HCT116 (cell line): ENCODE results near the gene CCDC3. TPM values are rescaled to one million over a fixed set of nuclear protein-coding genes. Genes with fewer than 3 reads are reported as not detected.

Experiments used
- ATAC-seq: fragments of 200-7000 bp; cut with Tn5 transposase; 2 replicates; pipeline ENCODE4 v1.9.1; 2020; ENCODE audit warnings: mild to moderate bottlenecking, moderate library complexity
- BruUV-seq: library from RNA; stranded (reverse); fragments of 400-500 nt; replicated peaks from 2 replicates; lab custom pipeline; 2021; lab: Mats Ljungman, UMichigan
- CTCF ChIA-PET: fragments of 300-600 bp; sonication (Branson Sonifier 250); formaldehyde crosslinking; loops from one replicate; lab custom pipeline; 2021; ENCODE audit warnings: antibody characterized with exemption; lab: Charles Lee
- POLR2A ChIA-PET: fragments of 300-600, 350-600 bp; sonication (Branson Sonifier 250); formaldehyde crosslinking; loops from one replicate; lab custom pipeline; 2021; ENCODE audit warnings: antibody characterized with exemption; lab: Charles Lee
- RAD21 ChIA-PET, 2 experiments: fragments of 300-600 bp; sonication (Branson Sonifier 250); formaldehyde crosslinking; loops; one replicate each; lab custom pipeline; 2023; ENCODE audit warnings: low total read pairs in 2 of 2; ENCODE audit not compliant: uncharacterized antibody in 2 of 2, unreplicated experiment in 2 of 2, low non-redundant PET in 1 of 2; lab: Charles Lee
- DNase-seq: peaks from one replicate; pipeline ENCODE4 v3.0.0-alpha.2; 2010; ENCODE audit warnings: low read depth, low spot score
- H2AFZ ChIP-seq: fragments of 200-600 bp; shearing (Covaris generic), sonication (generic); 2 replicates; pipeline ENCODE4 v1.6.1; 2017; ENCODE audit warnings: low read depth, mixed run types, mixed read lengths, antibody characterized with exemption, low read length; ENCODE audit not compliant: poor library complexity, severe bottlenecking
- H3K27ac ChIP-seq: 2 replicates; pipeline ENCODE4 v1.5.1; 2012; ENCODE audit warnings: low read depth, low read length
- H3K27me3 ChIP-seq: fragments of 200-600 bp; sonication (generic); 2 replicates; pipeline ENCODE4 v1.6.1; 2016; ENCODE audit warnings: mixed run types, low read length, mixed read lengths; ENCODE audit not compliant: insufficient read depth
- H3K36me3 ChIP-seq, 2 experiments: fragments of 200-500 bp in 1 of 2; fragments of 200-600 bp in 1 of 2; sonication (Bioruptor generic) in 1 of 2; sonication (generic) in 1 of 2; 2 replicates each; pipeline versions ENCODE4 v1.5.1 to v1.6.1; 2014 to 2016; ENCODE audit warnings: low read length in 2 of 2, inconsistent platforms in 1 of 2, mixed read lengths in 1 of 2, mixed run types in 1 of 2; ENCODE audit not compliant: insufficient read depth in 2 of 2, control insufficient read depth in 1 of 2
- H3K4me1 ChIP-seq, 2 experiments: fragments of 200-600 bp in 1 of 2; sonication (generic) in 1 of 2; 2 replicates each; pipeline versions ENCODE4 v1.5.1 to v1.6.1; 2012 to 2017; ENCODE audit warnings: low read length in 2 of 2, inconsistent platforms in 1 of 2, mild to moderate bottlenecking in 1 of 2, mixed read lengths in 1 of 2, mixed run types in 1 of 2, moderate library complexity in 1 of 2; ENCODE audit not compliant: insufficient read depth in 2 of 2, control insufficient read depth in 1 of 2
- H3K4me2 ChIP-seq: fragments of 200-600 bp; sonication (generic); 2 replicates; pipeline ENCODE4 v1.6.1; 2017; ENCODE audit warnings: mixed run types, low read length, mixed read lengths
- H3K4me3 ChIP-seq, 2 experiments: fragments of 200-600 bp in 1 of 2; sonication (generic) in 1 of 2; replicated peaks in 1 of 2; 2 replicates each; pipeline ENCODE4 v1.5.1; 2011 to 2016; ENCODE audit warnings: low read length in 2 of 2, control low read depth in 1 of 2, low read depth in 1 of 2, mild to moderate bottlenecking in 1 of 2, mixed read lengths in 1 of 2, mixed run types in 1 of 2
- H3K79me2 ChIP-seq: fragments of 200-600 bp; sonication (generic); 2 replicates; pipeline ENCODE4 v1.6.1; 2017; ENCODE audit warnings: mild to moderate bottlenecking, mixed run types, low read length, moderate library complexity, mixed read lengths; ENCODE audit not compliant: insufficient read depth
- H3K9ac ChIP-seq: fragments of 200-600 bp; sonication (generic); 2 replicates; pipeline ENCODE4 v1.6.1; 2016; ENCODE audit warnings: low read length, mixed read lengths
- H3K9me2 ChIP-seq: fragments of 200-600 bp; sonication (generic), shearing (Covaris generic); 2 replicates; pipeline ENCODE4 v1.6.1; 2017; ENCODE audit warnings: mixed run types, mild to moderate bottlenecking, moderate library complexity; ENCODE audit not compliant: insufficient read depth
- H3K9me3 ChIP-seq, 2 experiments: fragments of 200-500 bp in 1 of 2; fragments of 200-600 bp in 1 of 2; sonication (Bioruptor generic) in 1 of 2; sonication (generic) in 1 of 2; 2 replicates each; pipeline ENCODE4 v1.6.1; 2014 to 2017; ENCODE audit warnings: low read length in 2 of 2, mixed read lengths in 2 of 2, inconsistent platforms in 1 of 2, low read depth in 1 of 2, mild to moderate bottlenecking in 1 of 2, mixed run types in 1 of 2, moderate library complexity in 1 of 2; ENCODE audit not compliant: control insufficient read depth in 1 of 2, insufficient read depth in 1 of 2
- H4K20me1 ChIP-seq: fragments of 200-600 bp; sonication (generic), shearing (Covaris generic); 2 replicates; pipeline ENCODE4 v1.6.1; 2017; ENCODE audit warnings: mixed run types, mild to moderate bottlenecking, moderate library complexity; ENCODE audit not compliant: insufficient read depth
- CBX3 ChIP-seq: IDR thresholded peaks from 2 replicates; pipeline ENCODE4 v1.6.1; 2012; ENCODE audit warnings: low read depth
- EGR1 ChIP-seq: IDR thresholded peaks from 2 replicates; pipeline ENCODE4 v1.6.1; 2012; ENCODE audit warnings: low read depth
- ELF1 ChIP-seq: IDR thresholded peaks from 2 replicates; pipeline ENCODE4 v1.6.1; 2012; ENCODE audit warnings: low read depth, borderline replicate concordance
- EZH2 ChIP-seq: fragments of 200-600 bp; sonication (generic); IDR thresholded peaks from 2 replicates; pipeline ENCODE4 v1.6.1; 2017; ENCODE audit warnings: antibody characterized with exemption, mixed run types
- EZH2phosphoT487 ChIP-seq: fragments of 200-600 bp; IDR thresholded peaks from 2 replicates; pipeline ENCODE4 v1.6.1; 2018; ENCODE audit warnings: antibody characterized with exemption, borderline replicate concordance
- FOSL1 ChIP-seq: IDR thresholded peaks from 2 replicates; pipeline ENCODE4 v1.6.1; 2012; ENCODE audit warnings: low read depth
- POLR2AphosphoS5 ChIP-seq: IDR thresholded peaks from 2 replicates; pipeline ENCODE4 v1.6.1; 2011; ENCODE audit warnings: mild to moderate bottlenecking, low read depth, low read length, moderate library complexity
- SP1 ChIP-seq: IDR thresholded peaks from 2 replicates; pipeline ENCODE4 v1.6.1; 2012; ENCODE audit warnings: low read depth
- SRF ChIP-seq: IDR thresholded peaks from 2 replicates; pipeline ENCODE4 v1.6.1; 2012; ENCODE audit warnings: low read depth
- TCF7L2 ChIP-seq: IDR thresholded peaks from 2 replicates; pipeline ENCODE4 v1.7.0; 2011; ENCODE audit warnings: borderline replicate concordance, inconsistent platforms; ENCODE audit not compliant: insufficient read depth, insufficient read length; ENCODE audit errors: extremely low read depth
- YY1 ChIP-seq: IDR thresholded peaks from 2 replicates; pipeline ENCODE4 v1.6.1; 2011; ENCODE audit warnings: low read length, low read depth, moderate library complexity, mild to moderate bottlenecking; ENCODE audit not compliant: insufficient replicate concordance; ENCODE audit errors: extremely low read depth
- ZFX ChIP-seq: fragments of 450-650 bp; IDR thresholded peaks from 2 replicates; pipeline ENCODE4 v1.6.1; 2017
- intact Hi-C: fragments of 100-400 bp; cut with micrococcal nuclease; formaldehyde crosslinking; loops from 2 replicates; pipeline ENCODE4 v1.10.0; 2022
- total RNA-seq: library from RNA; stranded (reverse); gene quantifications from one replicate; pipeline ENCODE4 v1.2.1, GENCODE V29; 2021; ENCODE audit not compliant: unreplicated experiment
- TF ChIP-seq, protein P1 (sequence below): IDR thresholded peaks from 2 replicates; pipeline ENCODE4 v1.6.1; 2012; ENCODE audit warnings: low read depth
- TF ChIP-seq, protein P2 (sequence below): IDR thresholded peaks from 2 replicates; pipeline ENCODE4 v1.6.1; 2011; ENCODE audit warnings: mild to moderate bottlenecking, low read length, moderate library complexity; ENCODE audit not compliant: insufficient replicate concordance; ENCODE audit errors: extremely low read depth

CCDC3 gene
- total RNA-seq, 1 experiment from 2014 or later = 10.5 TPM

DNA sequence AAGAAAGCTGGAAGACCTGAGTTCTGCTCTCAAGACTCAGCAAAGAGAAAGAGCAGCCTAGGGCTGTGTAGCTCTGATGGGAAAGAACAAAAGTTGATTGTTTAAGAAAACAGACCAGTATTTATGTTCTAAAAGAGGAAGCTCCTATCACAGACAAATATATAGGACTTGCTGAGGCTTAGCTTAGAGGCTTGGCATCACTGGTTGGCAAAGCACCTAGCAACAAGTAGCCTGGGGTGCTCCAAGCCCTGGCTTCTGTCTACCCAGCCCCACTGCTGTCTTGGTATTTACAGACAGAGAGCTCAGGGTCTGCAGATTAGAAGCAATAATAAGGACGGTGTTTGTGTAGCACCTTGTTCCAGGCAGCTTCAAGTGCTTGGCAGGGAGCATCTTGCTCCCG, 36.9 kb upstream of the CCDC3 start:
- ChIA-PET POLR2A (no interaction called here), CTCF (interaction anchor here (0.7 kb wide), 1 partner anchor 14 kb away, joined by 3 read pairs; no protein-coding TSS in a partner anchor), RAD21 (no interaction called here)
- no peak for TF ChIP-seq POLR2AphosphoS5
- Histone ChIP-seq H3K4me2 (no peak overlapping the region), H3K79me2 (no peaks in the 10 kb centered on the region), H3K27ac (no peak overlapping the region), H3K4me1 (peaks cover 3 to 5% of the 10 kb centered on the region in 2 experiments; a peak in 3 of 4 replicates), H2AFZ (no peak overlapping the region), H3K4me3 (no peak overlapping the region), H3K9me3 (no peaks in the 10 kb centered on the region), H3K9ac (no peak overlapping the region), H3K9me2 (no peaks in the 10 kb centered on the region), H3K27me3 (no peaks in the 10 kb centered on the region), H3K36me3 (no peaks in the 10 kb centered on the region), H4K20me1 (no peaks in the 10 kb centered on the region)
- BruUV-seq = no TSS peak
- DNase-seq (no peak), ATAC-seq (no peak)
- intact Hi-C loops = no loop called here

DNA sequence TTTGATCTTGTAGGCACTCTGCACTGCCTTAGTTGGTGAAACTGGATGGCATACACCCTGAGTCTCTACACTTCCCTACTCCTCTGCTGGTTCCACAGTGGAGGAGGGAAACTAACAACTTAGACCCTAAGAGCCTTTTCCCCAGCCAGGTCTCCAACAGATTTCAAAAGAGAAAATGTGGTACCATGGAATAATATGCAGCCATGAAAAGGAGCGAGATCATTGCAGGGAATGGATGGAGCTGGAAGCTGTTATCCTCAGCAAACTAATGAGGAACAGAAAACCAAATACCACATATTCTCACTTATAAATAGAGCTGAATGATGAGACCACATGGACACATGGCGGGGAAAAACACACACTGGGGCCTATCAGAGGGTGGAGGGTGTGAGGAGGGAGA, 36.3 kb upstream of the CCDC3 start:
- CTCF ChIA-PET = interaction anchor here (0.7 kb wide), 1 partner anchor 15 kb away, joined by 3 read pairs; no protein-coding TSS in a partner anchor
- peaks cover 3 to 5% of the 10 kb centered on the region in 2 experiments; a peak in 3 of 4 replicates for H3K4me1 ChIP-seq

More for the DNA sequence above, 36.3 kb upstream of the CCDC3 start:
- H3K36me3 ChIP-seq = no peaks in the 10 kb centered on the region
- H3K79me2 ChIP-seq = no peaks in the 10 kb centered on the region
- no peak overlapping the region for H3K27ac ChIP-seq
- H3K9me2 ChIP-seq = no peaks in the 10 kb centered on the region
- ChIA-PET RAD21 (no interaction called here), POLR2A (no interaction called here)
- H4K20me1 ChIP-seq = no peaks in the 10 kb centered on the region
- no peak for ATAC-seq
- no peak for TF ChIP-seq ELF1
- TF ChIP-seq ZFX = no peak
- TF ChIP-seq EZH2 = no peak
- no peak for TF ChIP-seq EGR1
- no peak for TF ChIP-seq YY1
- TF ChIP-seq, protein P1, sequence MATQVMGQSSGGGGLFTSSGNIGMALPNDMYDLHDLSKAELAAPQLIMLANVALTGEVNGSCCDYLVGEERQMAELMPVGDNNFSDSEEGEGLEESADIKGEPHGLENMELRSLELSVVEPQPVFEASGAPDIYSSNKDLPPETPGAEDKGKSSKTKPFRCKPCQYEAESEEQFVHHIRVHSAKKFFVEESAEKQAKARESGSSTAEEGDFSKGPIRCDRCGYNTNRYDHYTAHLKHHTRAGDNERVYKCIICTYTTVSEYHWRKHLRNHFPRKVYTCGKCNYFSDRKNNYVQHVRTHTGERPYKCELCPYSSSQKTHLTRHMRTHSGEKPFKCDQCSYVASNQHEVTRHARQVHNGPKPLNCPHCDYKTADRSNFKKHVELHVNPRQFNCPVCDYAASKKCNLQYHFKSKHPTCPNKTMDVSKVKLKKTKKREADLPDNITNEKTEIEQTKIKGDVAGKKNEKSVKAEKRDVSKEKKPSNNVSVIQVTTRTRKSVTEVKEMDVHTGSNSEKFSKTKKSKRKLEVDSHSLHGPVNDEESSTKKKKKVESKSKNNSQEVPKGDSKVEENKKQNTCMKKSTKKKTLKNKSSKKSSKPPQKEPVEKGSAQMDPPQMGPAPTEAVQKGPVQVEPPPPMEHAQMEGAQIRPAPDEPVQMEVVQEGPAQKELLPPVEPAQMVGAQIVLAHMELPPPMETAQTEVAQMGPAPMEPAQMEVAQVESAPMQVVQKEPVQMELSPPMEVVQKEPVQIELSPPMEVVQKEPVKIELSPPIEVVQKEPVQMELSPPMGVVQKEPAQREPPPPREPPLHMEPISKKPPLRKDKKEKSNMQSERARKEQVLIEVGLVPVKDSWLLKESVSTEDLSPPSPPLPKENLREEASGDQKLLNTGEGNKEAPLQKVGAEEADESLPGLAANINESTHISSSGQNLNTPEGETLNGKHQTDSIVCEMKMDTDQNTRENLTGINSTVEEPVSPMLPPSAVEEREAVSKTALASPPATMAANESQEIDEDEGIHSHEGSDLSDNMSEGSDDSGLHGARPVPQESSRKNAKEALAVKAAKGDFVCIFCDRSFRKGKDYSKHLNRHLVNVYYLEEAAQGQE = no peak
- TF ChIP-seq FOSL1 = no peak
- TF ChIP-seq SP1 = no peak
- TF ChIP-seq CBX3 = no peak
- TF ChIP-seq TCF7L2 = no peak
- TF ChIP-seq SRF = no peak
- TF ChIP-seq POLR2AphosphoS5 = no peak
- no peak for TF ChIP-seq EZH2phosphoT487
- TF ChIP-seq, protein P2, sequence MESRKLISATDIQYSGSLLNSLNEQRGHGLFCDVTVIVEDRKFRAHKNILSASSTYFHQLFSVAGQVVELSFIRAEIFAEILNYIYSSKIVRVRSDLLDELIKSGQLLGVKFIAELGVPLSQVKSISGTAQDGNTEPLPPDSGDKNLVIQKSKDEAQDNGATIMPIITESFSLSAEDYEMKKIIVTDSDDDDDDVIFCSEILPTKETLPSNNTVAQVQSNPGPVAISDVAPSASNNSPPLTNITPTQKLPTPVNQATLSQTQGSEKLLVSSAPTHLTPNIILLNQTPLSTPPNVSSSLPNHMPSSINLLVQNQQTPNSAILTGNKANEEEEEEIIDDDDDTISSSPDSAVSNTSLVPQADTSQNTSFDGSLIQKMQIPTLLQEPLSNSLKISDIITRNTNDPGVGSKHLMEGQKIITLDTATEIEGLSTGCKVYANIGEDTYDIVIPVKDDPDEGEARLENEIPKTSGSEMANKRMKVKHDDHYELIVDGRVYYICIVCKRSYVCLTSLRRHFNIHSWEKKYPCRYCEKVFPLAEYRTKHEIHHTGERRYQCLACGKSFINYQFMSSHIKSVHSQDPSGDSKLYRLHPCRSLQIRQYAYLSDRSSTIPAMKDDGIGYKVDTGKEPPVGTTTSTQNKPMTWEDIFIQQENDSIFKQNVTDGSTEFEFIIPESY = no peak
- no peak overlapping the region for H3K4me2 ChIP-seq
- BruUV-seq = no TSS peak
- intact Hi-C loops = no loop called here
- H3K27me3 ChIP-seq = no peaks in the 10 kb centered on the region
- no peak for DNase-seq
- H3K4me3 ChIP-seq = no peak overlapping the region
- H3K9ac ChIP-seq = no peak overlapping the region
- no peaks in the 10 kb centered on the region for H3K9me3 ChIP-seq
- no peak overlapping the region for H2AFZ ChIP-seq
